T-helper 2 cell treated with Interferon-gamma antibody and Interleukin-4, amounts not matched to agents 5 μg/mL and 100 μg/mL, for 36 hours (primary cell): Measurements from ENCODE around the gene MRPL18.
"Not testable (repeated sequence)": the region's sequence is repeated elsewhere in the genome, so short reads cannot be mapped to it uniquely, and the experiment has no call there.

ENCODE experiments used
- DNase-seq: peaks from one replicate; pipeline ENCODE4 v3.0.0; 2021; ENCODE audit warnings: low spot score
- H3K27ac Mint-ChIP-seq: one replicate; pipeline ENCODE4 v1.8.0; 2021; ENCODE audit warnings: mild to moderate bottlenecking, mixed read lengths
- H3K27me3 Mint-ChIP-seq: one replicate; pipeline ENCODE4 v1.8.0; 2021; ENCODE audit warnings: low read depth, mixed read lengths
- H3K36me3 Mint-ChIP-seq: one replicate; pipeline ENCODE4 v1.8.0; 2021; ENCODE audit warnings: low read depth, mixed read lengths
- H3K4me1 Mint-ChIP-seq: one replicate; pipeline ENCODE4 v1.8.0; 2021; ENCODE audit warnings: low read depth, mixed read lengths
- H3K4me3 Mint-ChIP-seq: one replicate; pipeline ENCODE4 v1.8.0; 2022; ENCODE audit warnings: mild to moderate bottlenecking, moderate library complexity, mixed read lengths
- H3K9me3 Mint-ChIP-seq: one replicate; pipeline ENCODE4 v1.8.0; 2021; ENCODE audit warnings: mixed read lengths

Gene MRPL18

DNA sequence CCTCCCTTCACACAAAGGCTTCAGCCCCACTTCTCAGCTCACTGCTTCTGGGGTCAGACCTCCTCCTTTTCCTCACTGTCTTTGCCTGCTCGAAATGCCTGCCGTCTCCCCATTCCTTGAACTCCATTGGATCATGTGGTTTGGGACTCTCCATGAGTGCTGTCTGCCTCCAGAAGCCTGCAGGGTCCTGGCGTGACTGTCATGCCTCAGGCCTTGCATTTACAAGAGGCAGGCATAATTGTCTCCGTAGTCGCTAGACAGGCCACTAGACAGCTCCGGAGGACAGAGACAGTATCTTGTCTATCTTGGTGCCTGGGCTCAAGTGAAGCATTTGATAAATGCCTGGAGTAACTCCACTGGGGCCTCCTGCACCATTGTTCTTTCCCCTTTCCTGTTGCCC, 25.1 kb downstream of the MRPL18 start:
- no peak overlapping the region for H3K27ac Mint-ChIP-seq
- H3K4me3 Mint-ChIP-seq, result no peak overlapping the region
- peaks cover 11% of the 10 kb centered on the region for H3K4me1 Mint-ChIP-seq
- H3K9me3 Mint-ChIP-seq, result no peaks in the 10 kb centered on the region
- no peaks in the 10 kb centered on the region for H3K27me3 Mint-ChIP-seq
- no peak for DNase-seq
- H3K36me3 Mint-ChIP-seq, result no peaks in the 10 kb centered on the region

DNA sequence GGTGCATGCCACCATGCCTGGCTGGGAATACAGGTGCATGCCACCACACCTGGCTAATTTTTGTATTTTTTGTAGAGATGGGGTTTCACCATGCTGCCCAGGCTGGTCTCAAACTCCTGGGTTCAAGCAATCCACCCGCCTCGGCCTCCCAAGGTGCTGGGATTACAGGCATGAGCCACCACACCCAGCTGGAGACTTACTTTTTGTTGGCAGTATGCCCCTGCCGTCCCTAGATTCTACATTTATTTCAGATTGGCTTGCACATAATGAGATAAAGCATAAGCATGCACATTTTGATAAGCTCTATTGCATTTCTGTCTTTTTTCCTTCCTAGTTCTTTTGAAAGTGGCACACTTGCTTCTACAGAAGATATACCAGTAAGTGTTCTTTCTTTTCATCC, 26.5 kb downstream of the MRPL18 start:
- H3K9me3 Mint-ChIP-seq, H3K27me3 Mint-ChIP-seq, H3K27ac Mint-ChIP-seq, DNase-seq, H3K4me3 Mint-ChIP-seq, H3K36me3 Mint-ChIP-seq: not testable (repeated sequence)
- peaks cover 15% of the 10 kb centered on the region for H3K4me1 Mint-ChIP-seq

DNA sequence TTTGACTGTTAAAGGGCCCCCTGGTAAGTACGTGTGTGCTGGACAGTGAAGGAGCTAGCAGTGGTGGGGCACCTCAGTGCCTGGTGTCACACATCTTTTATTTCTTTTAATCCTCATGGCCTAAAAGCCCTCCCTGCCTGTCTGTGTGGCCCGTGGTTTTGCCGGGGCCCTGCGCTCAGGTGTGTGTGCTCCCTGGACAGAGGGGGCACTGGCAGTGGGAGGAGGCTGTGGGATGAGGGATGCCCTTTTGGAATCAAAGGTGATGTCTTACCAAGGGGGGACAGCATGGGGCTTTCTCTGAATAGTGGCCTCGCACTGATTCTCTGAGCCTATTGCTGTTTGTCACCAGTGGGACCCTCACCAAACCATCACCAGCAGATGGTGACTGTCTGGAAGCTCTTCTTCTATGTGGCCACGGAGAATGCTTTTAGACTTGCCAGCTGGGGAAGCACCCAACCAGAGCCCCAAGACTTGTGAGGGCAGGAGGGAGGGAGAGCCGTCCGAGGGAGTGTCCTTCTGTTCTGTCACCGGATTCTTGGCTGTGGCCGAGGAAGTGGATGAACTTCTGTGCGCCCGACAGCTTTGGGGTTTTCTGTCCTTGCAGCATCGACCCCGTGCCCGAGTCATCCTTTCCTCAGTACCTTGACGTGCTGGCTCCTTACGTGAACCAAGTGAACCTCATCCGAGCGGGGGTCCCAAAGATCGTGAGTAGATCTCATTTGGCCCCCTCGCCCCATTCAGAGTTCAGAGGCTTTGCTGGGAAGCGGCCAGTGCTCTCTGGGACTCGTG, 27.9 kb downstream of the MRPL18 start:
- no peaks in the 10 kb centered on the region for H3K9me3 Mint-ChIP-seq
- no peaks in the 10 kb centered on the region for H3K36me3 Mint-ChIP-seq

DNA sequence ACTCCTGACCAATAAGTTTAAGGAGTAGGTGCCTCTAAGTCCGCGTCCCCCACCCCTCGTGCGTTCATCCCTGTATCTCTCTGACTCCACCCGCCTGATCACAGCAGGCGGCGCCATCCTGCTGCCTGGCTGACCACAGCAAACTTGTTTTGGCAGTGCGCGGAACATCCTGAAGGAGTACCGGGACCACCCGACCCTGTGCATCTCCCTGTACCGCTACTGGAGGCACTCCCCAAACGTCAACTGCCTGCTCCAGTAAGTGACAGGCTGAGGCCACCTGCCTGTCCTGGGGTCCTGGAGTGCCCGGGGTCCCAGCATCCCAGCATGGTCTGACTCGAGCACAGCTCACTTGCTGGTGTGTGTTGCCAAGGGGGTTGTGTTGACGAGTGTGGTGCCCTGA, 28.8 kb downstream of the MRPL18 start:
- no peaks in the 10 kb centered on the region for H3K36me3 Mint-ChIP-seq
- peak overlapping the region; percentile 91 for H3K27ac Mint-ChIP-seq
- no peaks in the 10 kb centered on the region for H3K9me3 Mint-ChIP-seq

More for the DNA sequence above, 27.9 kb downstream of the MRPL18 start:
- peaks cover 15% of the 10 kb centered on the region for H3K4me1 Mint-ChIP-seq
- H3K27me3 Mint-ChIP-seq, result no peaks in the 10 kb centered on the region
- H3K27ac Mint-ChIP-seq, result no peak overlapping the region
- DNase-seq, result no peak
- no peak overlapping the region for H3K4me3 Mint-ChIP-seq

DNA sequence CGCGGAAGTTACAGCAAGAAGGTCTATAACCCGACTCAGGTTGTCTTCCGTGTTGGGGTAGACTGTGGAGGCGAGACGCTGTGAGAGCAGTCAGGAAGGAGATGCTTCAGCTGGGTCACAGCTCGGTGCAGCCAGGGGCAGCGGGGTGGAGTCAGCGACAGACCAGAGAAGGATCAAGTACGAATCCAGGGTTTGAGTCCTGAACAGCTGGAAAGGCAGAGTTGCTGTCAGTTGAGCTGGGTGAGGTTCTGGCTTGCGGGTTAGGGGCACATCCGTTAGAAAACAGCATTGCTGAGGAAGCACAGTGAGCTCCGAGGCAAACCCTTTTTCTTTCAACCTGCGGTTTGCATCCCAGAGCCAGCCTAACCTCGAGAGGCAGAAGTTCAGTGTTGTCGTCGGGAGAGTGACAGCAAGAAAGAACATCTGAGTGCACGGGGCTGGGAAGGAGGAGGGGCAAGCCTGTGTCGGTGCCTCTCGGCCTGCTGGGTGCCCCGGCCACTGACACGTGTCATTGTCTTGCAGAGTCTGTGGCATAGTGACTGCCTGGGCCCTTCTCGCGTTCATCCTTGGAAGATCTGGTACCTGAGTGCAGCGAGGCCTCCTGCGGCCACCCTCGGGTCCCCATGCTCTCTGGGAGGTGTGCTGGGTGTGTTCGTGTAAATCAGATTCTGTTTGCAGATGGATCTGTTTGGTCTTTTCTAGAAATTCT, 29.8 kb downstream of the MRPL18 start:
- no peaks in the 10 kb centered on the region for H3K36me3 Mint-ChIP-seq
- H3K27ac Mint-ChIP-seq, result peak overlapping the region; percentile 91
- H3K9me3 Mint-ChIP-seq, result no peaks in the 10 kb centered on the region
- peak overlapping the region; percentile 77 for H3K4me3 Mint-ChIP-seq
- DNase-seq, result peak; percentile 30
- H3K27me3 Mint-ChIP-seq, result no peaks in the 10 kb centered on the region
- peaks cover 15% of the 10 kb centered on the region for H3K4me1 Mint-ChIP-seq

More for the DNA sequence above, 28.8 kb downstream of the MRPL18 start:
- H3K27me3 Mint-ChIP-seq, result no peaks in the 10 kb centered on the region
- DNase-seq, result no peak
- H3K4me1 Mint-ChIP-seq, result peaks cover 15% of the 10 kb centered on the region
- H3K4me3 Mint-ChIP-seq, result peak overlapping the region; percentile 77

DNA sequence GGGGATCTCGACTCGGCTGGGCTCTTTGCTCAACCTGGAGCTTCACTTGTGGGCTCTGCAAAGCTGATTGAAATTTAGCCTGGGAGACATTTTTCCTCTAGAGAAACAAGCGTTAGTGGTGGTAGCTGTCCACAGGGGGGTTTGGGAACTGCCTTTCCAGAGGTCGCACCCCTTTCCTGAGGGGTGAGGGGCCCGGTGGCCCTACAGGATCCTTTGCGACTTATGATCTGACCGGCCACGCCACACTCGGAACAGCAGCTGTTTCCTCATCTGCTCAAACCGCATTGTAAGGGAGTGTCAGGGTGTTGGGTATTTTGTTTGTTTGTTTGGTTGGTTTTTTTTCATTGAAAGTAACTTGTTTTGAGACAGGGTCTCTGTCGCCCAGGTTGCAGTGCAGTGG, 30.9 kb downstream of the MRPL18 start:
- H3K27me3 Mint-ChIP-seq, result no peaks in the 10 kb centered on the region
- no peak overlapping the region for H3K27ac Mint-ChIP-seq
- no peaks in the 10 kb centered on the region for H3K9me3 Mint-ChIP-seq
- H3K4me1 Mint-ChIP-seq, result peaks cover 15% of the 10 kb centered on the region
- H3K36me3 Mint-ChIP-seq, result no peaks in the 10 kb centered on the region
- DNase-seq, result no peak
- H3K4me3 Mint-ChIP-seq, result no peak overlapping the region

DNA sequence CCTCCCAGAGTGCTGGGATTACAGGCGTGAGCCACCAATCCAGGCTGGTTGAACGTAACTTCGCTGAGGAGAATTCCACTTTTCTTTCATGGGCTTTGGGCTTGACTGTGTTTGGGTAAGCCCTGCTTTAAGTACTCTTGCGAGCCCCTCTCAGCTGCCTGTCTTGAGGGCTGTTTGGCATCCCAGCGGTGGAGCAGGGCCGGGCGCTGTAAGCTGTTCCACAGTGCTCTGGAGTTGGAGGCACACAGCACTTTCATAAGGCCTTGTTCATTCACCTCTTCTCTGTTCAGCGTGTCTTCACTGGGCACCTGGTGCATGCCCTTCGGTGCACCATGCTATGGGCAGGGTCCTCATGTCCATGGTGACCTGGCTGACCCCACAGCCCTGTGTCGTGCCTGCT, 31.5 kb downstream of the MRPL18 start:
- Mint-ChIP-seq H3K27ac (no peak overlapping the region), H3K4me1 (peaks cover 15% of the 10 kb centered on the region), H3K9me3 (no peaks in the 10 kb centered on the region), H3K36me3 (no peaks in the 10 kb centered on the region), H3K27me3 (no peaks in the 10 kb centered on the region), H3K4me3 (no peak overlapping the region)
- no peak for DNase-seq

DNA sequence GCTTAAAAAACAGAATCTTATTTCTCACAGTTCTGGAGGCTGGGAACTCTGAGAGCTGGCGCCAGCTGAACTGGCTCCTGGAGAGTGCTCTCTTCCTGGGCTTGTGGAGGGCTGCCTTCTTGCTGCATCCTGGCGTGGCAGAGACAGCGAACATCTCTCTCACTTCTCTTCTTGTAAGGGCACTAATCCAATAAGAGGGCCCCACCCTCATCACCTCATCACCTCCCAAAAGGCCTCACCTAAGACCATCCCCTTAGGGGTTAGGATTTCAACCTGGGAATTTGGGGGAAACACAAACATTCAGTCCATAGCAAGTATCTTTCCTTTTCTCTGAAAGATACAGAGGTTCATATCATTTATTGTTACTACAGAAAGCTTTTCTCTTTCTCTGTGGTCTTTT, 33.7 kb downstream of the MRPL18 start:
- H3K27me3 Mint-ChIP-seq, result no peaks in the 10 kb centered on the region
- peaks cover 15% of the 10 kb centered on the region for H3K4me1 Mint-ChIP-seq
- no peak overlapping the region for H3K27ac Mint-ChIP-seq
- no peak for DNase-seq
- no peaks in the 10 kb centered on the region for H3K9me3 Mint-ChIP-seq
- no peak overlapping the region for H3K4me3 Mint-ChIP-seq
- no peaks in the 10 kb centered on the region for H3K36me3 Mint-ChIP-seq

DNA sequence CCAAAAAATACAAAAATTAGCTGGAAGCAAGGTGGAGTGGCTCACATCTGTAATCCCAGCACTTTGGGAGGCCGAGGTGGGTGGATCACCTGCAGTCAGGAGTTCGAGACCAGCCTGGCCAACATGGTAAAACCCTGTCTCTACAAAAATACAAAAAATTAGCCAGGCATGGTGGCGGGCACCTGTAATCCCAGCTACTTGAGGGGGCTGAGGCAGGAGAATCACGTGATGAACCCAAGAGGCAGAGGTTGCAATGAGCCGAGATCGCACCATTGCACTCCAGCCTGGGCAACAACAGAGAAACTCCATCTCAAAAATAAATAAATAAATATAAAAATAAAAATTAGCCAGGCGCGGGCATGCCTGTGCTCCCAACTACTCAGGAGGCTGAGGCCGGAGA, 34.4 kb downstream of the MRPL18 start:
- not testable (repeated sequence) for H3K4me3 Mint-ChIP-seq, H3K27me3 Mint-ChIP-seq, H3K36me3 Mint-ChIP-seq, H3K9me3 Mint-ChIP-seq, H3K27ac Mint-ChIP-seq, DNase-seq
- peaks cover 14% of the 10 kb centered on the region for H3K4me1 Mint-ChIP-seq

DNA sequence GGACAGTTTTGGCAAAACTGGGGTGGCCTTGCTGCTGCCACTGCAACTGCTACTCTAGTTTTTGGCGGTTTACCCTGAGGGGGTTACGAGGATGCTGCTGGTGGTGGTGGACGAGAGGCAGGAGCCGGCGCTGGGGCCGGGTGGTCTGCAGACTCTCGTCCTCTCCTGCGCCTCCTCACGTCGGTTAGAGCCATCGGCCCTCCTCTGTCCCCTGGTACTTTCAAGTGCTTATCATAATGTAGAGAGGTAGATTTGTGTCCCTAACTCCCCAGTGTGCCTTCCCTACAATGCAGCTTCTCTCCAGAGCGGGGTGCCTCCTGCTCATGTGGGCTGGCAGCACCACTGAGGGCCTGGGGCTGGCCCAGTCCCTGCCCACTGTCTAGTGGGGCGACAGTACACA, 35.7 kb downstream of the MRPL18 start:
- Mint-ChIP-seq H3K4me3 (no peak overlapping the region), H3K4me1 (peaks cover 5% of the 10 kb centered on the region), H3K9me3 (no peaks in the 10 kb centered on the region), H3K36me3 (no peaks in the 10 kb centered on the region), H3K27me3 (peaks cover 9% of the 10 kb centered on the region), H3K27ac (no peak overlapping the region)
- DNase-seq, result no peak

DNA sequence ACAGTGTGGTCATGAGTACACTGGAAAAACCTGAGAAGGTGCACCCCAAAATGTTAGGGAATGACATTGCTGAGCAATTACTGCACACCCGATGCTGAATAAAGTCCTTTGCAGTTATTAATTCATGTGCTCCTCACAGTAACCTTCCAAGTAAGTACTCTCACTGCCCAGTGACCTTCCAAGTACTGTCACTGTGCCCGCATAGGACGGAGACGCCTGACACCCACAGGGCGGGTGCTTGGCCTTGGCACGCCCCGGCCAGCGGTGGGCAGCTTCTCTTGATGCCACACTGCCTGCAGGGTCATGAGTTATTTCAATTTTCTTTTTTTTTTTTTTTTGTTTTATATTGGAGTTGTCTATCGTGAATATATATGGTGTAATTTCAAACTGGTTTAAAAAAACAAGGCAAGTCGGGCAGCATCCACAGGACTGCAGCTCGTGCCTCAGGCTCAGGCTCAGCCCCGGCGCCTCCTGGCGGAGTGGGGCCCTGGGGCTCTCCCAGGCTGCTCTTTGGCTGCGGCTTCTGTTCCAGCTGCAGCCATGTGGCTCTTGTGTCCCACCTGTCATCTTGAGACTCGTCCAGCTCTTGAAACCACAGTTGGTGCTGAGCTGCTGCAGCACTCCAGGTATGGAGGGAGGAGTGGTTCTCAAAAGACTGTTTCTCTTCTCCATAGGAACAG, 36.8 kb downstream of the MRPL18 start:
- Mint-ChIP-seq H3K27ac (no peak overlapping the region), H3K27me3 (peaks cover 16% of the 10 kb centered on the region), H3K4me1 (peaks cover 5% of the 10 kb centered on the region), H3K36me3 (no peaks in the 10 kb centered on the region), H3K4me3 (no peak overlapping the region), H3K9me3 (no peaks in the 10 kb centered on the region)
- DNase-seq, result no peak

DNA sequence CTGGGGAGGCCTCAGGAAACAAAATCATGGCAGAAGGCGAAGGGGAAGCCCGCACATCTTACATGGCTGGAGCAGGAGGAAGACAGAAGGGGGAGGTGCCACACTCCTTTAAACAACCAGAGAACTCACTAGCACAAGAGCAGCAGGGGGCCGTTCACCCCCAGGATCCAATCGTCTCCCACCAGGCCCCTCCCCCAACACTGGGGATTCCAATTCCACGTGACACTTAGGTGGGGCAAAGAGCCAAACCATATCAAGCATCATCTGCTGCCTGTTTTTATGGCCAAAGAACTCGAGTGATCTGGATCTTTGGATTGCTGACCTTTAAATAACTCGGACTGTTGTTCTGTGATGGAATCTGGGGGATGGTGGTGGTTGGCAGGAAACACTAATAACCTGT, 37.8 kb downstream of the MRPL18 start:
- no peak for DNase-seq
- H3K27me3 Mint-ChIP-seq, result peaks cover 16% of the 10 kb centered on the region
- no peaks in the 10 kb centered on the region for H3K9me3 Mint-ChIP-seq
- no peaks in the 10 kb centered on the region for H3K36me3 Mint-ChIP-seq
- H3K27ac Mint-ChIP-seq, result no peak overlapping the region
- H3K4me3 Mint-ChIP-seq, result no peak overlapping the region
- peaks cover 5% of the 10 kb centered on the region for H3K4me1 Mint-ChIP-seq

DNA sequence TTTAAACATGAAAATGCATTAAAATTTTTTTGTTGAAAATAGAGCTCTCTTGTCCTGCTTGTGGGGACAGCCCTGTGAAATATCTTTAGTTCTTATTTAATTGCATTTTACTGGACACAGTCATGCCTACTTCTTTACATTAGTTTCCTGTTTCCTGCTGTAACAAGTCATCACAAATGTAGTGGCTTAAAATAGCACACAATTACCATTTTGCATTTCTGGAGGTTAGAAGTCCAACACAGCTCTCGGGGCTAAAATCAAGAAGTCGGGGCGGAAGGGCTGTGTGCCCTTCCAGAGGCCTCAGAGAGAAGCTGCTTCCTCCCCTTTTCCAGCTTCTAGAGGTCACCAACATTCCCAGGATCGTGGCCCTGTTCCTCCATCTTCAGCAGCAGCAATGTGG, 39.3 kb downstream of the MRPL18 start:
- DNase-seq, result no peak
- Mint-ChIP-seq H3K27ac (no peak overlapping the region), H3K36me3 (no peaks in the 10 kb centered on the region), H3K4me3 (peak overlapping the region; percentile 6), H3K27me3 (peaks cover 16% of the 10 kb centered on the region), H3K4me1 (peaks cover 5% of the 10 kb centered on the region), H3K9me3 (no peaks in the 10 kb centered on the region)
